T-helper 1 cell treated with Interleukin-12 subunit alpha and Interleukin-12 subunit beta and Interleukin-4 antibody, amounts not matched to agents 30 μg/mL and 1 μg/mL, for 36 hours (primary cell): ENCODE measurements around the gene TMEM63C.

Source experiments
- H3K27ac Mint-ChIP-seq: one replicate; pipeline ENCODE4 v1.8.0; 2021; ENCODE audit warnings: mild to moderate bottlenecking, mixed read lengths
- H3K27me3 Mint-ChIP-seq: one replicate; pipeline ENCODE4 v1.8.0; 2021; ENCODE audit warnings: low read depth, mixed read lengths
- H3K36me3 Mint-ChIP-seq: one replicate; pipeline ENCODE4 v1.8.0; 2021; ENCODE audit warnings: low read depth, mixed read lengths
- H3K4me1 Mint-ChIP-seq: one replicate; pipeline ENCODE4 v1.8.0; 2021; ENCODE audit warnings: low read depth, mixed read lengths
- H3K4me3 Mint-ChIP-seq: one replicate; pipeline ENCODE4 v1.8.0; 2021; ENCODE audit warnings: mild to moderate bottlenecking, moderate library complexity, mixed read lengths
- H3K9me3 Mint-ChIP-seq: one replicate; pipeline ENCODE4 v1.8.0; 2021; ENCODE audit warnings: mixed read lengths

The TMEM63C gene

GRCh38 chr14:77302926-77303325 lies 121.3 kb downstream of the TMEM63C start:
- no peaks in the 10 kb centered on the region for H3K9me3 Mint-ChIP-seq
- no peaks in the 10 kb centered on the region for H3K36me3 Mint-ChIP-seq
- H3K4me3 Mint-ChIP-seq, result no peak overlapping the region
- H3K4me1 Mint-ChIP-seq, result peaks cover 21% of the 10 kb centered on the region
- peak overlapping the region; percentile 78 for H3K27ac Mint-ChIP-seq
- H3K27me3 Mint-ChIP-seq, result no peaks in the 10 kb centered on the region

GRCh38 chr14:77303417-77304156 lies 122.0 kb downstream of the TMEM63C start:
- Mint-ChIP-seq H3K4me3 (peak overlapping the region; percentile 19), H3K9me3 (no peaks in the 10 kb centered on the region), H3K36me3 (no peaks in the 10 kb centered on the region), H3K27me3 (no peaks in the 10 kb centered on the region), H3K27ac (peak overlapping the region; percentile 78), H3K4me1 (peaks cover 21% of the 10 kb centered on the region)

- peaks cover 21% of the 10 kb centered on the region for H3K4me1 Mint-ChIP-seq
- H3K36me3 Mint-ChIP-seq, result no peaks in the 10 kb centered on the region
- no peaks in the 10 kb centered on the region for H3K9me3 Mint-ChIP-seq
- no peak overlapping the region for H3K4me3 Mint-ChIP-seq
- H3K27me3 Mint-ChIP-seq, result no peaks in the 10 kb centered on the region
- H3K27ac Mint-ChIP-seq, result no peak overlapping the region
Observed at GRCh38 chr14:77305696-77306095, 124.1 kb downstream of the TMEM63C start.

- Mint-ChIP-seq H3K4me3 (no peak overlapping the region), H3K27ac (no peak overlapping the region)
Observed at GRCh38 chr14:77306416-77306815, 124.8 kb downstream of the TMEM63C start.

GRCh38 chr14:77306851-77307496 lies 125.4 kb downstream of the TMEM63C start:
- Mint-ChIP-seq H3K27ac (peak overlapping the region; percentile 9), H3K27me3 (no peaks in the 10 kb centered on the region), H3K36me3 (no peaks in the 10 kb centered on the region), H3K4me3 (no peak overlapping the region), H3K9me3 (no peaks in the 10 kb centered on the region), H3K4me1 (peaks cover 21% of the 10 kb centered on the region)

More at GRCh38 chr14:77306416-77306815, 124.8 kb downstream of the TMEM63C start:
- Mint-ChIP-seq H3K27me3 (no peaks in the 10 kb centered on the region), H3K36me3 (no peaks in the 10 kb centered on the region), H3K4me1 (peaks cover 21% of the 10 kb centered on the region), H3K9me3 (no peaks in the 10 kb centered on the region)
